ENCODE data around the gene DUSP14.

GRCh38 chr17:37458805-37459204, 30.9 kb upstream of the DUSP14 start:
- no peak for TF ChIP-seq CTCF (IDR thresholded peaks at IDR 0.05)
- TF ChIP-seq POLR2A (IDR thresholded peaks at IDR 0.05), result no peak
